ENCODE measurements around the gene MOB2.

MOB2 gene

GRCh38 chr11:1470681-1471611 lies 15.6 kb downstream of the MOB2 start:
- no peak for DNase-seq (ENCODE audit: low spot score)

GRCh38 chr11:1469911-1470680 lies 16.5 kb downstream of the MOB2 start:
- no peak for DNase-seq (ENCODE audit: low spot score)

DNA sequence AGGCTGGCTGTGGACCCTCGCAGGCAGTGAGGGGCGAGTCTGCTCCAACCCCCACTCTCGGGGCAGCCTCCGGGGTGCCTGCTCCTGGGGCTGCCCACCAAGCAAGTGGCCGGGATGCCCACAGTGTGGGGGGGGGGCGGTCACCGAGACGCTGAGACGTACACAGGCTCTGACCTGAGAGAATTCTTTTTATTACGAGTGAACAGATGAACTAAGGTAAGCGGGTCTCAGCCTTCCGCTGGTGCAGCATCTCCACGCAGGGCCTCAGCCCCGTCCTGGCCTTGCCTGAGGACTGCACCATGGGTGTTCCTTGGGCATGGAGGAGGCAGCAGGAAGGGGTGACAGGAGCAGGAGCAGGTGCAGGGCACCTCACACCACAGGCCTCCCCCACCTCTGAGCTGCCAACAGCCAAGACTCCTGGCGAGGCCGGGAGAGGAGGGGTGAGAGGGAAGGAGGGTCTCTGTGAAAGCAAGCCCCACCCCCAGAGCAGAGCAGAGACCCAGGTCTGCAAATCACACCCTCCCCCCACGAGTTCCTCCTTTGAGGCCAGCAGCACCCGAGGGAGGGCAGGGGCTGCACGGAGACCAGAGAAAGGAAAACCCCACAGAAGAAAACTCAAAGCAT lies 17.2 kb downstream of the MOB2 start:
- DNase-seq (ENCODE audit: low spot score), result no peak

GRCh38 chr11:1468473-1469066 lies 18.0 kb downstream of the MOB2 start:
- DNase-seq (ENCODE audit: low spot score), result no peak

DNA sequence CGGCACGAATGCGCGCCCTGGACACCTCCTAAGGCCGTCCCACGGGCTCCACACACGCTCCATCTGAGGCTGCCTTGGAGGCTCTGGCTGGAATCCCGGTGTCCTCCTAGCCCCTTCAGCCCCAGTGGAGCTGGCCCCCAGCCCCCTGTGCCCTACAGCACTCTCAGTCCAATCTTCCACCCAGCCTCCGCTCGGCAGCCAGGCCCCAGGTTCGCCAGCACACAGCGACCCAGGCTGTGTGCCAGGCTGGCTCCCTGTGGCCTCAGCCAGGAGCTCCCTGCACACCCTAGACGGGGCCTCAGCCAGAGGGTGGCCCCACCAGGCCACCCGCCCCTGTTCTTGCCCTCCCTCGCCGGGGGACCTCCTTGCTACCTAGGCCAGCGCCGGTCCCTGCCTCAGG lies 18.6 kb downstream of the MOB2 start:
- DNase-seq (ENCODE audit: low spot score), result no peak

- no peak for DNase-seq (ENCODE audit: low spot score)
Observed at GRCh38 chr11:1467270-1467669, 19.3 kb downstream of the MOB2 start.

DNA sequence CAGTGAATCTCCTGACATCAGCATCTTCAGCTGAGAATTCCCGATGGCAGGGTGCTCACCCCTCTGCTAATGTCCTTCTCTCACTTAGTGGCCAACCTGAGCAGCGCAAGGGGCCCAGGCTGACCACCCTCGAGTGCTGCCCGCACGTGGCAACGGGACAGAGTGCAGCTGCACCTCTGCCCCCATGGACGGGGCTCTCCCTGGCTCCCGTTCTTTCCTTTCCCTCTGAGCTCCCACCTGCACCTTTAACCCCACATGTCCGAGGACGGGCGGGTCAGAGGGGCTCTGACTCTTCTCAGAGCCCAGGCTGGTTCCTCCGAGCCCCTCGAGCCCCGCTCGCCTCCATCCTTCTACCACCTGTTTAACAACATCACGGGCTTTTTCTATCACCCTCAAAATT lies 19.8 kb downstream of the MOB2 start:
- DNase-seq (ENCODE audit: low spot score), result no peak

GRCh38 chr11:1463056-1463455 lies 23.5 kb downstream of the MOB2 start:
- DNase-seq (ENCODE audit: low spot score), result no peak

GRCh38 chr11:1462698-1462975 lies 23.9 kb downstream of the MOB2 start:
- DNase-seq (ENCODE audit: low spot score), result no peak

- DNase-seq (ENCODE audit: low spot score), result no peak
Observed at GRCh38 chr11:1461826-1462697, 24.5 kb downstream of the MOB2 start.

- no peak for DNase-seq (ENCODE audit: low spot score)
Observed at GRCh38 chr11:1460986-1461825, 25.4 kb downstream of the MOB2 start.

DNA sequence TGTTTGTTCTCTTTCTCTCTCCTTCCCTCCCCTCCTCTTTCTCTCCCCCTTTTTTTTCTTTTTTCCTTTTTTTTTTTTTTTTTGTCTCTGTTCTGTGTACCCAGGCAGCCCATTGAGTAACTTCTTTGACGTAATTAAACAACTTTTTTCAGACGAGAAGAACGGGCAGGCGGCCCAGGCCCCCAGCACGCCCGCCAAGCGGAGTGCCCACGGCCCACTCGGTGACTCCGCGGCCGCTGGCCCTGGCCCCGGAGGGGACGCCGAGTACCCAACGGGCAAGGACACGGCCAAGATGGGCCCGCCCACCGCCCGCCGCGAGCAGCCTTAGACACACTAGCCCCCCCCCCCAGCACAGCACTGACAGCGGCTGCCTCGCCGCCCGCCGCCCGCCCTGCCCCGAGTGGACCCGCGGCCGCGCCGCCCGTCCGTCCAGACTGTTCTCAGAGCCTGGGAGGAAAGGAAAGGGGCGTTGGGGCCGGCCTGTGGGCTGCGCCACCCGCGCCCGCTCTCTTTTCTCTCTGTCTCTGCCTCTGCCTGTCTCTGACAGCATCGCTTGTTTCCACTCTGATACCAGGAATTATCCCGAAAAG lies 26.1 kb downstream of the MOB2 start:
- no peak for DNase-seq (ENCODE audit: low spot score)

- no peak for DNase-seq (ENCODE audit: low spot score)
Observed at GRCh38 chr11:1459764-1460395, 26.7 kb downstream of the MOB2 start.

GRCh38 chr11:1459219-1459575 lies 27.4 kb downstream of the MOB2 start:
- no peak for DNase-seq (ENCODE audit: low spot score)

- no peak for DNase-seq (ENCODE audit: low spot score)
Observed at GRCh38 chr11:1458340-1459218, 28.0 kb downstream of the MOB2 start.

DNA sequence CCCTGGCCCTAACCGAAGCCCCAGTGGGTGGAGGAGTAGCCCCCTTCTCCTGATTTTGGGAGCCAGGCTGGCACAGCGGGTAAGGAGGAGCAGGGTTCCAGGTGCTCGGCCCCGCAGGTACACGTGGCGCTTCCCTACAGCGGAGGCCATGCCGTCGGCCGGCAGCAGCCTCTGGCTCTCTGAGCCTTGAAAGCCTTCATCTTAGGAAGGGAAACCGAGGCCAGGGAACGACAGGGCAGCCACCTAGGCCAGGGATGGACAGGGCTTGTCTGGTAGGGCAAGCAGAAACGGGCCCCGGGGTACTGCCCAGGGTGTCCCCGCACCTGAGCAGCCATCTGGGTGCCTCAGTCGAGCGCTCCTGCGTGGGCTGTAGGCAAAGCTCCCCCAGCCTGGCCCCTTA lies 28.7 kb downstream of the MOB2 start:
- DNase-seq (ENCODE audit: low spot score), result no peak

GRCh38 chr11:1457326-1457680 lies 29.3 kb downstream of the MOB2 start:
- DNase-seq (ENCODE audit: low spot score), result no peak

DNA sequence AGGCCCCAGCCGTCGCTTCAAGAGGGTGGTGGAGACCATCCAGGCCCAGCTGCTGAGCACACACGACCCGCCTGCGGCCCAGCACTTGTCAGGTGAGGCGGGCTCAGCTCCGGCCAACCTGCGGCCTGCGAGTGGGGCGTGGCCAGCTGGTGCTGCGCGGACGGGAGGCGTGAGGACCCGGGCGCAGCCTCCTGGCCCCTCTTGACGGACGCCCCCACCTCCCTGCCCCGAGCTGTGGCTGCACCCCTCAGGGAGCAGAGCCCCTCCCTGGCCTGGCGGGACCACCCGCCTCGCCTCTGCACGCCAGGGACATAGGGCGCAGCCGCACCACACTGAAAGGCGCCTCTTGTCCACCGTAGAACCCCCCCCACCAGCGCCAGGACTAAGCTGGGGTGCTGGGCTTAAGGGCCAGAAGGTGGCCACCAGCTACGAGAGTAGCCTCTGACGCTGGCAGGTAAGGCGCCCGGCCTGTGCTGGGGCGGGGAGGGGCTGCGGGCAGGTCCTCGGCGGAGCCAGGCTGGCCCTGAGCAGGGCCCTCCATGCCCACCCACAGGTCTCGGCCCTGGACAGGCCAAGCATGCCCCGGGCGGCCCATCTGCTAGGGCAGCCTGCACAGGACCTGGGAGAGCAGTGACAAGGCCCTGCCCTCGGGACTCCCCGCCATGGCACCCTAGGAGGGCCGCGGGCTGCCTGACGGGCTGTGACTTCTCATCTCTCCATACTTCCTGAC lies 29.8 kb downstream of the MOB2 start:
- DNase-seq (ENCODE audit: low spot score), result no peak
